GM19023 (cell line): ENCODE results near the gene SHC1.

Experiments
- ATAC-seq: cut with Tn5 transposase; IDR thresholded peaks from one replicate; pipeline ENCODE4 v1.9.1; 2021; ENCODE audit warnings: mild to moderate bottlenecking, moderate library complexity; ENCODE audit not compliant: unreplicated experiment

Gene SHC1

DNA sequence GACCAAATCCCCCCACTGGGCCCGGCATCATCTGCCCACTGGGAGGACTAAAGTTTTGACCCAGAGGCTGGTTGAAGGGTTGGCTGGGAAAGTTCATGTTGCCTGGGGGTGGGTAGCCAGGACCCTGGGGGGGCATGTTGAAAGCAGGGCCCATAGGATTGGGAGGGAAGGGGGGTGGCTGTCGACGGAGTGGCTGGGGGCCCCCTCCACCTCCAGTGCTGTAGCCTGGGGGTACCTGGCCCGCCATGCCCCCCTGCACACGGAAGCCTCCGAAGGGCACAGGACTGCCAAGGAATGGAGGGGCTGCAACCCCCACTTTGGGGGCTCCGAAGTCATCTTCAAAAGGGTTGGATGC, 11.1 kb downstream of the SHC1 start:
- no peak for ATAC-seq

- ATAC-seq: no peak
Measured at GRCh38 chr1:154958681-154959425, 11.7 kb downstream of the SHC1 start.

GRCh38 chr1:154958036-154958435, 12.5 kb downstream of the SHC1 start:
- no peak for ATAC-seq

DNA sequence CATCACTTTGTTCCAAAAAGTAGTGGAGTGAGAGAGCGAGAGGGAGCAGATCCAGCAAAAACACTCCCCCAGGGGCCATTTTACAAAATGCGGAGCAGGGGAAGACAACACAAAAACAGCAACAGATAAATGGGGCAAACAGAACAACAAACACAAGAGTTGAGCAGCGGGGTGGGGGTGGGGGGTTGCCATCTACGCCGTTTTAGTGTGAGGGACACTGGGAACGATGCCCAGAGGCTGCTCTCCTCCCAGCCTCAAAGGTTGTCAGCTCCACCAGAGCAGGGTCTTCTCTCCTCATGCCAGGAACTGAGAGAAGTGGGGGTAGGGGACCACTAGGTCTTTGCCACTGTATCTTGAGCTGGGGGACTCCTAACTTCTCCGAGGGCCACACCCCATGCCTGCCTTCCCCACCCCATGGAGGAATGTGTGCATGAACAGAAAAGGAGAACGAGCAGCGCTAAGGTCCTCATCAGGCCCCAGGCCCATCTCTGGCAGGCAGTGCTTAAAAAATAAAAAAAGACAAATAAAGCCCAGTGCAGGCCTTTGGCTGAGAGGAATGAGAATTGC, 13.4 kb downstream of the SHC1 start:
- no peak for ATAC-seq

DNA sequence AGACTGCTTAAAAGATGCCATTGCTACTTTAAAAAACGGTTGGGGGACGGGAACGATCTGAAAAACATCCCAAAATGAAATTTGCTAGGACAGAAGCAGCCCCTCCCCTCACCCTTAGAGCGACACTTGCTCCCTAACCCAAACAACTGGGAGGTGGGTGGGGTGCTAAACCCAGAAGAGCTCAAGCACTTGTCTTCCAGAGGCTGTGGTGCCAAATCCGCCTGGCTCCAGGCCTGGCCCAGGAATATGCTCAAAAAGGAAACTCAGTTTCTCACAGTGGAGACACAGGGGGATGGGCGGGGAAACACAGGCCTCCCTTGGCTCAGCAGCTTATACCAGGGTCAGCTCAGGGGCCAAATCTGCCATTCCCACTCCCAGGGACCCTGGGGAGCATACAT, 14.0 kb downstream of the SHC1 start:
- ATAC-seq: no peak

DNA sequence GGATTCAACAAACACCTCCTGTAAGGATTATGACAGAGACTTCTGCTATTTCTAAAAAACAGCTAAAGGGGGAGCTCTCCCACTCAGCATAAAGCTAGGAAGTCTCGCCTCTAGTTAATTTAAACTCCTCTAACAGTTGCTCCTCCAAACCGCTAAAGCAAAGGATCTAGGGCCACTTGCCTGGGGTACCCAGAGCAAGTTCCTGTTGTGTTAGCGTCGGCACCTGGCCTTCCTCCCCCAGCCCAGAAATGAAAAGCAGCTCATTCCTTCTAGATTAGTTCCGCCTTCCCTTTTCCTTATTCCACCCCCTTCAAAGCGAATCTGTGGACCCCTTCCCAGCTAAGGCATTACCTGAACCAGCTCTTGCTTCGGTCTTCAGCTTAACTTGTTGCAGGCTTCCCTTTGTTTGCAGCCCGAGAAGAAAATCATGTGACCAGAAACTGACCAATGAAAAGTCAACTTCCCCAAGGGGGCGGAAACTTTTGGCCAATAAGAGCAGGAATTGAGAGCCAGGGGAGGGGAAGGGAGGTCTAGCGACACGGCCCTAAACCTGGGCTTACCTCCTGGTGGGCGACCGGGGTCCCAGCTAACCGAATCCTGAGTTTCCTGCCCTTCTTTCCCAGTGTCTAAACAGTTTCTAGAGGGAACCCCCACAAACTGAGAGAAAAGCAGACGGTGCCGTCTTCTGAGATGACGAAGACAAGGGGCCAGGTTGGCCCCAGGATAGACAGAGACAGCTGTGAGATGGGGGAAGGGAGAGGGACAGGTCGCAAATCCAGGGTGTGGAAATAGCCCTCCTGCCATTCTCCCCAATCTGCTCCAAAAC, 14.6 kb downstream of the SHC1 start, which contains the start of gene PBXIP1:
PBXIP1 (minus strand) TSS at position 382 of the 826 bp plus-strand sequence. CDS start 2,378 bp downstream, outside the sequence.
- peak; percentile 68 for ATAC-seq

- ATAC-seq: peak; percentile 59
Measured at GRCh38 chr1:154955039-154955717, 15.4 kb downstream of the SHC1 start.

DNA sequence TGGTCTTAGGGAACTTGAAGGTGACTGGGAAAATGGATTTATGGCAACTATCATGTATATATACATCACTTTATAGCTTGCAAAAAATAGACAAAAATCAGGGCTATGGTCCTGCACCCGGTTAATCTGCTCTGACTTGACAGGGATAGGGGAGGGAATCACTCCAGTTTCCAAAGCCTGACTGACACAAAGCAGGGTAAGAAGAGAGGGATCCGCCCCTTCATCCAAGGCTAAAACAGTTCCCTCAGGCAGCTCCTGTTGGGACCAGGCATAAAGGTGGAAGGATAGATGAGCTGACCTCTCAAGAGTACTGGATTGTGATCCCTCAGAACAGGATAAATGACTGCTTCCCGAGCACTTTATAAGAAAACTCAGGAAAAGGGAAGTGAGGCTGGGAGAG, 16.0 kb downstream of the SHC1 start:
- no peak for ATAC-seq

DNA sequence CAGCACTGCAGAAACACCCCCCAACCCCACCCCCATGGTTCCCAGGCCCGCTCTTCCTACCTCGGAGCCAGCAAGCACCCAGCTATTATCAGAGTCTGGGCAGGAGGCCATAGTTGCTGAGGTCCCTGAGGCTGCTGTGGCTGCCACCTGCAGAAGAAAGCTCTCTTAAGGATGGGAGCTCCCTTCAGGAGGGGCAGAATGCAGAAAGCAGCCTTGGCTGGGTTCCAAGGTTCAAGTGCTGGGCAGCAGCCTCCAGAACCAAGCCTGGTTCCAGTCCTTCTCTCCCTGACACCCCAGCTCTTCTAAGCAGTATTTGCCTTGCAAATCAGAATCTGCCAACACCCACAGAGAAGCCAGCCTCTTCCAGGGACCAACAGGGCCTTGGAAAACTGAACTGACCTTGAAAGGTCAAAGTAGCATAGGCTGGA, 16.9 kb downstream of the SHC1 start:
- ATAC-seq: no peak

DNA sequence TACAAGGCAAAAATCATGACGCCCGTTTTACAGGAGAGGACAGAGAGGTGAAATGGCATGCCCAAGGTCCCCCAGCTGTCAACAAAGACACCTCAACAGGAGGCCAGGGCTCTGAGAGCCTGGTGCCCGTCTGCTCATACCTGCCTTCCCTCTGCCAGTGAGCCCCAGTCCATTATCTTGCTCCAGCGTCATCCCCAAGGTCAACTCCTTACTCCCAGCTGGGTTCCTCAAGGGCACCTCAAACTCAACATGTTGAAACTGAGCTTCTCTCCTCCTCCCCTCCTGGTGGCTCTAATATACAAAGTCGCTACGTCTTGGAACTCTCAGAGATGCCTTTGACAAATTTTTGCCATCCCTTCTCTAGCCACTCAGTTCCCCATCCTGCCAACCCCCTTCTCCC, 17.9 kb downstream of the SHC1 start:
- no peak for ATAC-seq

GRCh38 chr1:154951901-154952657, 18.5 kb downstream of the SHC1 start:
- no peak for ATAC-seq

DNA sequence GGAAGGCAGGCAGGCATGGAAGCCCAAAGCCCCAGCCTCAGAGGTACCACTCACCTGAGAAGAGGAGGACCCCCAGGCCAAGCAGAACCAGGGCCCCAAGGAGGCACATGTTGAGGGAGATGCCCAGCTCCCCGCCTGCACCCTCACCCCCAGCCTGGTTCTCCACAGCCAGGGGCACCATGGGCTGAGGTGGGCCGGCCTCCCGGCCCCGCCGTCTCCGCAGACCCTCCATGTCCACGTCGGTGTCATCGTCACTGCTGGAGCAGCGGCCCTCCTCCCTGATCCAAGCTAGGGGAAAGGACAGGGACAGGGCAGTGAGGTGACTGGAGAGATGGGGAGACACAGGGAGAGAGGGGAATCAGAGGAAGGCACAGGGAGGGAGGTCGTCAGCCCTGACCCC, 22.5 kb downstream of the SHC1 start:
- ATAC-seq: no peak

- no peak for ATAC-seq
Measured at GRCh38 chr1:154945962-154946850, 24.3 kb downstream of the SHC1 start.

- ATAC-seq: no peak
Measured at GRCh38 chr1:154945160-154945961, 25.2 kb downstream of the SHC1 start.

DNA sequence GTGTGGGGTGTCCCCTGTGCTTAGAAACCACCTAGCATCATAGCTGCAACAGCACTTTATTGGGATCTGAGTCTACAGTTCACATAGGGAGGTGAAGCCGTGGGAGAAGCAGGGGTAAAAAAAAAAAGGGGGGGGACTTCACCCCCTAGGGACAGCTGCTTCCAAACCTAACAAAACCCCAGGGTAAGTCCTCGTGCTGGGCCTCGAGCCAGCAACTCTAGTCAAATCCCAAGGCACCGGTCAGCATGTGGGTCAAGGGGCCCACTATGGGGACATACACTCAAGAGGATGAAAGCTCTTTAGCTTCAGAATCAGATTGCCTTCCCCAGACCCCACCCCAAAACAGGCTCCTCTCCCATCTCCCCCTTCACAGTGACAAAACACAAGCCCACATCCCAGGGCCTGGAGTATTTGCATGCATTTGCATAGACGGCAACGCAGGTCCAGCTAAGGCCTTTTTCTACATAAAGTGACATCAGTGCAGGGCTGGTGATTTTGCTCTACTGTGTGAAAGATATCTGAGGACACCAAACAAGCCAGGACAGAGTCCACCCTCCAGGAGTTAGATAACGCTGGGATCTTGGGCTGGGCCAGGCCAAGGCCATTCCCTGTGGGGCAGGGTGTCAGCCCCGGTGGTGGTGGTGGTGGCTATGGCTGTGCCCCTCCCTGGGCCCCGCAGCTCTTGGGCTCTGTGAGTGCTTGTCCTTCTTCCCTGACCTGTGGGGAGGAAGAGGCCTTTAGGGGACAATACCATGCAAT, 26.0 kb downstream of the SHC1 start:
- no peak for ATAC-seq

DNA sequence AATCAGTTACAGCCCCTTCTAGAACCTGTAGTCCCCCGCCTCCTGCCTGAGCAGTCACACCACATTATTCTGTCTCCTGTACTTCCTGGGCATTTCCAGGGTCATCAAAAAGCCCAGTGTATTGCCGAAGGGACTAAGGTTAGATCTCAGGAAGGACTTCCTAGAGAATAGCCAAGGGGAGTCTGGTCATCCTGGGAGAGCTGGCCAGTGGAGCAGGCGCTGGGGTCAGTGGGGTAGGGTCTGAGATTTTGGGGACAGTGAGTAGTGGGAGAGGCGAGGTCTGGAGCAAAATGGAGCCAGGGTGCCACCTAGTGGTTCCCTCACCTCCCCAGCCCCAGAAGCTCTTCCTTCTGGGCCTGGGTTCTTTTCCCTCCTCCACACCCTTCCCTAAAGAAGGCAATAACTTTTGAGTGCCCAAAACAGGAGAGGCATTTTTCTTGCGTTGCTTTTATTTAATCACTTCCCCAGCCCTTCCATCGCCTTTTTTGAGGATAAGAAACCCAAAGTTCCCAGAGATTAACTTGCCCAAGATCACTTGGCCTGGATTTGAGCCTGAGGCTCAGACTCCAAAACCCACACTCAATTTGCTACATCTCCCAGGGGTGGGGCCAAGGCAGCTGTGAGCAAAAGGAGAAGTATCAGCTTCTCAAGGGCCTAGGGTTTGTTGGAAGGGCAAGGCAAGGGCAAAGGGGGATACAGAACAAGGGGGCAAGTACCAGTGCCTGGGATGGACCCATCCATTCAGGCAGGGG, 26.7 kb downstream of the SHC1 start:
- no peak for ATAC-seq

DNA sequence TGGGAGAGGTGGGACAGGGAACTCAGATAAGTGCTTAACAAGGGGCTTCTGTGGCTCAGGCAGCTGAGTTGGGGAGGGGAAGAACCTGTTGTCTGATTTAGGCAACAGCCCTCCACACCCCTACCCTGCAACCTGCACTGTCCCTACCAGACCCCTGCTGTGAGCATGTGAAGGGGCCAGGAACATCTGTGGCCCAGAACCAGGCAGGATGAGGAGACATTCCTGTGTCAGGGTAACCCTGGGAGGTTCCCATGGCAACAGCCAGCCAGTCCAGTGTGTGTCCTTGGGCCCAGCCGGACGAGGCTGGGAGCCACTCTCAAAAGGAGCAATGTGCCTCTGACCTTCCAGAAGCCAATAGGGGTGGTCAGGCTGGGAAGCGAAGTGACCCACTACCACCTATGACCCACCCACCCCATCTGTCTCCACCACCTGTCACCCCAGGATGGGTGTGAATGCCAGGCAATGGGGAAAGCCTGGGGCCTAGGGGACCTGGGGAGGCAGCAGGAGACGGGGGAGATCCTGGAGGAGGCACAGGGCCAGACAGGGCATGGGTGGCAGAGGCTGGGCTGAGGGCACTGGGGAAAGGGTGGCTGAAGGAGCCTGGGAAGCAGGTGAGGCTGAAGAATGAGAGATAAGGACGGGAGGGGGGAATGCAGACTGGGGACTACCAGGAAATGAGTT, 29.1 kb downstream of the SHC1 start:
- ATAC-seq: no peak
